DND-41 (cell line): Measurements from ENCODE around the gene CDC37L1.

ENCODE experiments used
- CTCF ChIP-seq: IDR thresholded peaks from 2 replicates; pipeline ENCODE4 v1.5.1; 2012; ENCODE audit warnings: borderline replicate concordance, low read length, moderate library complexity, mild to moderate bottlenecking; ENCODE audit not compliant: poor library complexity, severe bottlenecking; ENCODE audit errors: extremely low read depth
- EZH2 ChIP-seq: IDR thresholded peaks from 3 replicates; pipeline ENCODE4 v1.6.1; 2012; ENCODE audit warnings: borderline replicate concordance, low read depth, mild to moderate bottlenecking, moderate library complexity, low read length, inconsistent platforms; ENCODE audit not compliant: severe bottlenecking

- TF ChIP-seq CTCF, result no peak
- TF ChIP-seq EZH2, result no peak
These were observed 39.9 kb upstream of the CDC37L1 start for GRCh38 chr9:4639420-4639819.
